ENCODE data around the gene ABLIM1.

ABLIM1 gene

GRCh38 chr10:114431414-114432135 is 226.5 kb downstream of the ABLIM1 start:
- no peak for TF ChIP-seq RAD21 (IDR thresholded peaks at IDR 0.05; ENCODE audit: low read depth)
- TF ChIP-seq, protein P1, sequence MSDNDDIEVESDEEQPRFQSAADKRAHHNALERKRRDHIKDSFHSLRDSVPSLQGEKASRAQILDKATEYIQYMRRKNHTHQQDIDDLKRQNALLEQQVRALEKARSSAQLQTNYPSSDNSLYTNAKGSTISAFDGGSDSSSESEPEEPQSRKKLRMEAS (IDR thresholded peaks at IDR 0.05), result no peak
- TF ChIP-seq TCF12 (IDR thresholded peaks at IDR 0.05; ENCODE audit: low read depth), result no peak
- no peak for TF ChIP-seq YY1 (IDR thresholded peaks at IDR 0.05; ENCODE audit: low read depth)

- TF ChIP-seq EGR1 (IDR thresholded peaks at IDR 0.05), result no peak
- no peak for TF ChIP-seq CEBPB (IDR thresholded peaks at IDR 0.05)
- TF ChIP-seq CREB1 (IDR thresholded peaks at IDR 0.05; ENCODE audit: low read depth), result no peak
- TF ChIP-seq, protein P1 (IDR thresholded peaks at IDR 0.05), result no peak
- no peak for TF ChIP-seq FOXM1 (IDR thresholded peaks at IDR 0.05; ENCODE audit: borderline replicate concordance, low read depth)
- TF ChIP-seq YY1 (IDR thresholded peaks at IDR 0.05; ENCODE audit: low read depth), result no peak
- TF ChIP-seq TEAD4 (IDR thresholded peaks at IDR 0.05), result no peak
- TF ChIP-seq, protein P2, sequence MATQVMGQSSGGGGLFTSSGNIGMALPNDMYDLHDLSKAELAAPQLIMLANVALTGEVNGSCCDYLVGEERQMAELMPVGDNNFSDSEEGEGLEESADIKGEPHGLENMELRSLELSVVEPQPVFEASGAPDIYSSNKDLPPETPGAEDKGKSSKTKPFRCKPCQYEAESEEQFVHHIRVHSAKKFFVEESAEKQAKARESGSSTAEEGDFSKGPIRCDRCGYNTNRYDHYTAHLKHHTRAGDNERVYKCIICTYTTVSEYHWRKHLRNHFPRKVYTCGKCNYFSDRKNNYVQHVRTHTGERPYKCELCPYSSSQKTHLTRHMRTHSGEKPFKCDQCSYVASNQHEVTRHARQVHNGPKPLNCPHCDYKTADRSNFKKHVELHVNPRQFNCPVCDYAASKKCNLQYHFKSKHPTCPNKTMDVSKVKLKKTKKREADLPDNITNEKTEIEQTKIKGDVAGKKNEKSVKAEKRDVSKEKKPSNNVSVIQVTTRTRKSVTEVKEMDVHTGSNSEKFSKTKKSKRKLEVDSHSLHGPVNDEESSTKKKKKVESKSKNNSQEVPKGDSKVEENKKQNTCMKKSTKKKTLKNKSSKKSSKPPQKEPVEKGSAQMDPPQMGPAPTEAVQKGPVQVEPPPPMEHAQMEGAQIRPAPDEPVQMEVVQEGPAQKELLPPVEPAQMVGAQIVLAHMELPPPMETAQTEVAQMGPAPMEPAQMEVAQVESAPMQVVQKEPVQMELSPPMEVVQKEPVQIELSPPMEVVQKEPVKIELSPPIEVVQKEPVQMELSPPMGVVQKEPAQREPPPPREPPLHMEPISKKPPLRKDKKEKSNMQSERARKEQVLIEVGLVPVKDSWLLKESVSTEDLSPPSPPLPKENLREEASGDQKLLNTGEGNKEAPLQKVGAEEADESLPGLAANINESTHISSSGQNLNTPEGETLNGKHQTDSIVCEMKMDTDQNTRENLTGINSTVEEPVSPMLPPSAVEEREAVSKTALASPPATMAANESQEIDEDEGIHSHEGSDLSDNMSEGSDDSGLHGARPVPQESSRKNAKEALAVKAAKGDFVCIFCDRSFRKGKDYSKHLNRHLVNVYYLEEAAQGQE (IDR thresholded peaks at IDR 0.05; ENCODE audit: low read depth), result no peak
- TF ChIP-seq EP300 (IDR thresholded peaks at IDR 0.05; ENCODE audit: borderline replicate concordance), result no peak
- no peak for TF ChIP-seq RAD21 (IDR thresholded peaks at IDR 0.05; ENCODE audit: low read depth)
- TF ChIP-seq TCF12 (IDR thresholded peaks at IDR 0.05; ENCODE audit: low read depth), result no peak
- TF ChIP-seq ZBTB7A (IDR thresholded peaks at IDR 0.05; ENCODE audit: low read depth), result no peak
- TF ChIP-seq TAF1 (IDR thresholded peaks at IDR 0.05; ENCODE audit: low read depth), result no peak
- TF ChIP-seq, protein P3, sequence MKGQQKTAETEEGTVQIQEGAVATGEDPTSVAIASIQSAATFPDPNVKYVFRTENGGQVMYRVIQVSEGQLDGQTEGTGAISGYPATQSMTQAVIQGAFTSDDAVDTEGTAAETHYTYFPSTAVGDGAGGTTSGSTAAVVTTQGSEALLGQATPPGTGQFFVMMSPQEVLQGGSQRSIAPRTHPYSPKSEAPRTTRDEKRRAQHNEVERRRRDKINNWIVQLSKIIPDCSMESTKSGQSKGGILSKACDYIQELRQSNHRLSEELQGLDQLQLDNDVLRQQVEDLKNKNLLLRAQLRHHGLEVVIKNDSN (IDR thresholded peaks at IDR 0.05), result no peak
Measured at GRCh38 chr10:114430688-114431413, 227.2 kb downstream of the ABLIM1 start.

DNA sequence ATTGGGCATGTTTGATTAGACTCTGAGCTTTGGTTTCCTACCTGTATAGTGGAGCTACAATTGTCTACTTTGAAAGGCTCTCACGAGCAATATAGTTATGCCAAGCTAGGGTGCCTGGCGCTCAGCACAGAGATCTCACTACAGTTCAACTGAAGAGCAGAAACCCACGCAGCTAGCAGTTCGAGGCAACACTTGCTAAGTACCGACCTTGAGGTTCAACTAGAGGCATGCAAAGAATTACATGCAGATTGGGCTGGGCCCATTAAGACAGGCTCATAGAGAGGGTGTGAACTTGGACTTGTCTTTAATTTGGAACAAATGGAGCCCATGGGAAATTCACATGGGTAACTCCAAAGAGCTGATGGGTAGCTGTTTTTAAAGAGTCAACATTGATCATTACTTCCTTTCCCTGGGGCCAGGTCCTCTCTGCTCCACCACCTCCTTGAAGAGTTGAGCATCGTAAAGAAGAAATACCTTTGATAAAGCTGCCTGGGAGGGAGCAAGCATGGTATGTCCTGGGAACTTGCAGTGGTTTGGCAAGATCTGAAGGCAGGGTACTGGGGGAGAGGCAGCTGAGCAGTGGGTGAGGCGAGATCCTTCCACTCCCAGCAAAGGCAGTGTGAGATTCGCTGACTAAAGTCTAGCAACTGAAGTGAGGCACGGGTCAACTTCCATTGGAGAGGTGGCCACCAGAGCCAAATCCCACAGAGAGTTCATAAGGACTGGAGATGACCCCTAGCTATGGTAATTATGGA is 228.3 kb downstream of the ABLIM1 start:
- no peak for TF ChIP-seq TEAD4 (IDR thresholded peaks at IDR 0.05)
- no peak for TF ChIP-seq TCF12 (IDR thresholded peaks at IDR 0.05; ENCODE audit: low read depth)
- no peak for TF ChIP-seq CEBPB (IDR thresholded peaks at IDR 0.05)

DNA sequence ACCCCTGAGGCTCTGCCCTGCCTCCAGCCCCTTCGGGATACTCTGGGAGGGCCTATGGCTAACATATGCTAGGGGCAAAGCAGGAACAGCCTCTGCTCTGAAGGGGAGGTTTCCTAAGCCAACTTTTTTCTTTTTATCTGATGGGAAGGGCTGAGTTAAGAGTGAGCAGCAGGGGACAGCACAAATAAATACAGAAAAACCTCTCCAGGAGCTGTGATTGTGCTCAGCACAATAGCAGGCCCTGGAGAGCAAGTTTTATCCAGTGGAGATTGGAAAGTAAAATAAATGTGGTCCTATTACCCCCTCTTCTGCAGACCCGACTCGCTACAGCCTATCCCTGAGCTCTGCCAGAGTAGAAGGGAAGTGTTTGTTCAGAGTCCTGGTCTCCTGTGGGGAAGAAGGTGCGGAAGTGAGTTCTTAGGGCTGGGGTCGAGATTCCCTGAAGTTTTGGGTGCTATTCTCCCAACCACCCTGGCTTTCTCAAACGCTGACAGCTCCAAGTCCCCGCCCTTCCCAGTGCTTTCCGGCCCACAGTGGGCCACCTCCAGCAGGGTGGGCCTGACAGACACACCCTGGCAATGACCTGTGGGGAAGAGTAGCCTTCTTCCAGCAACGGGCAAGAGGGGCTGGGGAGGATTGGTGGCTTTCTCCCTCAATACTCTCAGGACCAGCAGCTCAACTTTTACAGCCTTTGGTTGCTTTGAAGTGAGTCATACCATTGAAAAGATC is 230.8 kb downstream of the ABLIM1 start:
- no peak for TF ChIP-seq CREB1 (IDR thresholded peaks at IDR 0.05; ENCODE audit: low read depth)
- peak; percentile 21; the same call in 1 of the 2 replicates for TF ChIP-seq RAD21 (IDR thresholded peaks at IDR 0.05; ENCODE audit: low read depth)

- TF ChIP-seq RAD21 (IDR thresholded peaks at IDR 0.05; ENCODE audit: low read depth), result no peak
- TF ChIP-seq, protein P3 (IDR thresholded peaks at IDR 0.05), result no peak
- TF ChIP-seq ZBTB7A (IDR thresholded peaks at IDR 0.05; ENCODE audit: low read depth), result no peak
- TF ChIP-seq, protein P1 (IDR thresholded peaks at IDR 0.05), result no peak
- no peak for TF ChIP-seq TEAD4 (IDR thresholded peaks at IDR 0.05)
- TF ChIP-seq CREB1 (IDR thresholded peaks at IDR 0.05; ENCODE audit: low read depth), result no peak
- no peak for TF ChIP-seq FOXM1 (IDR thresholded peaks at IDR 0.05; ENCODE audit: borderline replicate concordance, low read depth)
- TF ChIP-seq, protein P2 (IDR thresholded peaks at IDR 0.05; ENCODE audit: low read depth), result no peak
- TF ChIP-seq EP300 (IDR thresholded peaks at IDR 0.05; ENCODE audit: borderline replicate concordance), result no peak
- TF ChIP-seq YY1 (IDR thresholded peaks at IDR 0.05; ENCODE audit: low read depth), result no peak
- no peak for TF ChIP-seq TCF12 (IDR thresholded peaks at IDR 0.05; ENCODE audit: low read depth)
- TF ChIP-seq CEBPB (IDR thresholded peaks at IDR 0.05), result no peak
- no peak for TF ChIP-seq EGR1 (IDR thresholded peaks at IDR 0.05)
- TF ChIP-seq NFIC (IDR thresholded peaks at IDR 0.05), result no peak
- no peak for TF ChIP-seq TAF1 (IDR thresholded peaks at IDR 0.05; ENCODE audit: low read depth)
Measured at GRCh38 chr10:114426476-114426875, 231.6 kb downstream of the ABLIM1 start.

Data from Ishikawa (cell line).